ENCODE measurements around the gene KIAA1217. TPM values are rescaled to one million over a fixed set of nuclear protein-coding genes. Genes with fewer than 3 reads are reported as not detected.

KIAA1217 gene
- total and polyA plus RNA-seq, 9 of the 15 experiments (the other 6 are each of a cell fraction or from before 2014, with no cell fraction given) = 0.04 TPM; not detected in 8

- no TSS peak for BruUV-seq (replicated peaks)
- ChIA-PET POLR2A (no interaction called here), CTCF (ENCODE audit: low intra/inter-chr PET ratio) (no interaction called here)
- Histone ChIP-seq H3K9me3 (replicated peaks; ENCODE audit: control insufficient read depth, insufficient read depth, low read depth, low read length) (no peaks in the 10 kb centered on the region), H3K4me3 (no peak overlapping the region), H3K9ac (ENCODE audit: insufficient read depth in 1 of 2, low read depth in 2 of 2, low read length in 2 of 2) (no peak overlapping the region), H3K79me2 (ENCODE audit: control insufficient read depth, insufficient read depth, low read length) (no peaks in the 10 kb centered on the region), H3K36me3 (ENCODE audit: control insufficient read depth, insufficient read depth, low read length) (no peaks in the 10 kb centered on the region), H3K4me2 (ENCODE audit: insufficient read depth, low read length) (no peak overlapping the region), H4K20me1 (replicated peaks; ENCODE audit: control insufficient read depth, insufficient read depth, low read length) (no peaks in the 10 kb centered on the region), H3K9me1 (ENCODE audit: control insufficient read depth, insufficient read depth, low read length) (no peaks in the 10 kb centered on the region), H3K4me1 (replicated peaks in 1 of 2; ENCODE audit: control insufficient read depth in 2 of 2, insufficient read depth in 2 of 2, low read length in 2 of 2) (no peaks in the 10 kb centered on the region), H3K27me3 (ENCODE audit: control insufficient read depth in 2 of 2, insufficient read depth in 2 of 2, low read length in 2 of 2) (peaks cover 0 to 7% of the 10 kb centered on the region in 2 experiments; a peak in 2 of 5 replicates), H2AFZ (ENCODE audit: low read depth, low read length) (no peak overlapping the region), H3K27ac (ENCODE audit: extremely low read depth, low read depth, low read length) (no peak overlapping the region)
- DNase-seq (ENCODE audit: extremely low read depth in 1 of 4, low spot score in 3 of 4) (no peak), FAIRE-seq (no peak), ATAC-seq (no peak)
- intact Hi-C loops (cut with micrococcal nuclease) (no loop called here), in situ Hi-C loops (cut with MboI) (no loop called here)
- under 1% methylated on average over 9 of the region's 9 CpGs for WGBS (ENCODE audit: insufficient coverage, low coverage, missing lambda C conversion rate)
- TF ChIP-seq BRCA1 (IDR thresholded peaks at IDR 0.05) = no peak
- TF ChIP-seq BRCA1 (CRISPR knock-in tag; IDR thresholded peaks at IDR 0.05) = no peak
- TF ChIP-seq, protein P1, sequence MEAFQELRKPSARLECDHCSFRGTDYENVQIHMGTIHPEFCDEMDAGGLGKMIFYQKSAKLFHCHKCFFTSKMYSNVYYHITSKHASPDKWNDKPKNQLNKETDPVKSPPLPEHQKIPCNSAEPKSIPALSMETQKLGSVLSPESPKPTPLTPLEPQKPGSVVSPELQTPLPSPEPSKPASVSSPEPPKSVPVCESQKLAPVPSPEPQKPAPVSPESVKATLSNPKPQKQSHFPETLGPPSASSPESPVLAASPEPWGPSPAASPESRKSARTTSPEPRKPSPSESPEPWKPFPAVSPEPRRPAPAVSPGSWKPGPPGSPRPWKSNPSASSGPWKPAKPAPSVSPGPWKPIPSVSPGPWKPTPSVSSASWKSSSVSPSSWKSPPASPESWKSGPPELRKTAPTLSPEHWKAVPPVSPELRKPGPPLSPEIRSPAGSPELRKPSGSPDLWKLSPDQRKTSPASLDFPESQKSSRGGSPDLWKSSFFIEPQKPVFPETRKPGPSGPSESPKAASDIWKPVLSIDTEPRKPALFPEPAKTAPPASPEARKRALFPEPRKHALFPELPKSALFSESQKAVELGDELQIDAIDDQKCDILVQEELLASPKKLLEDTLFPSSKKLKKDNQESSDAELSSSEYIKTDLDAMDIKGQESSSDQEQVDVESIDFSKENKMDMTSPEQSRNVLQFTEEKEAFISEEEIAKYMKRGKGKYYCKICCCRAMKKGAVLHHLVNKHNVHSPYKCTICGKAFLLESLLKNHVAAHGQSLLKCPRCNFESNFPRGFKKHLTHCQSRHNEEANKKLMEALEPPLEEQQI (IDR thresholded peaks at IDR 0.05) = no peak
- TF ChIP-seq ZNF778 (CRISPR knock-in tag; IDR thresholded peaks at IDR 0.05) = no peak
- no peak for TF ChIP-seq ASH1L (IDR thresholded peaks at IDR 0.05; ENCODE audit: borderline replicate concordance, low read depth, partially characterized antibody)
- TF ChIP-seq ZNF75A (CRISPR knock-in tag; IDR thresholded peaks at IDR 0.05) = no peak
- no peak for TF ChIP-seq DIDO1 (tag; IDR thresholded peaks at IDR 0.05; ENCODE audit: low read depth)
- no peak for TF ChIP-seq KAT8 (IDR thresholded peaks at IDR 0.05; ENCODE audit: low read depth)
- no peak for TF ChIP-seq THAP12 (CRISPR knock-in tag; IDR thresholded peaks at IDR 0.05)
- TF ChIP-seq HBP1 (CRISPR knock-in tag; IDR thresholded peaks at IDR 0.05) = no peak
- TF ChIP-seq RFX5 (IDR thresholded peaks at IDR 0.05; ENCODE audit: low read depth, low read length) = no peak
- no peak for TF ChIP-seq WHSC1 (IDR thresholded peaks at IDR 0.05; ENCODE audit: low read length)
- no peak for TF ChIP-seq FUS (optimal IDR thresholded peaks at IDR 0.05; ENCODE audit: low read depth, low read length)
- no peak for TF ChIP-seq MTA1 (IDR thresholded peaks at IDR 0.05; ENCODE audit: borderline replicate concordance)
- no peak for TF ChIP-seq ETV6 (IDR thresholded peaks at IDR 0.05; ENCODE audit: borderline replicate concordance in 1 of 2, low read depth in 2 of 2, low read length in 1 of 2)
- no peak for TF ChIP-seq ETV6 (CRISPR knock-in tag; IDR thresholded peaks at IDR 0.05; ENCODE audit: borderline replicate concordance)
- TF ChIP-seq RBFOX2 (IDR thresholded peaks at IDR 0.05; ENCODE audit: low read depth, low read length) = no peak
- TF ChIP-seq ZNF766 (CRISPR knock-in tag; conservative IDR thresholded peaks at IDR 0.05) = no peak
- TF ChIP-seq ZNF436 (CRISPR knock-in tag; IDR thresholded peaks at IDR 0.05) = no peak
Measured at GRCh38 chr10:24249829-24250415, 41.0 kb downstream of the KIAA1217 start.
